Caki2 (cell line): ENCODE results near the gene ZNF740. TPM values are rescaled to one million over a fixed set of nuclear protein-coding genes. Genes with fewer than 3 reads are reported as not detected.
A peak's percentile ranks its signal among the peaks of the same experiment; 100 is the strongest.
"Not testable (repeated sequence)": the region's sequence is repeated elsewhere in the genome, so short reads cannot be mapped to it uniquely, and the experiment has no call there.

Experiments
- DNase-seq: peaks from one replicate; pipeline ENCODE4 v3.0.0-alpha.2; 2015; ENCODE audit warnings: low read depth
- in situ Hi-C: cut with HindIII; loops from 2 replicates; pipeline ENCODE4 v1.10.0; 2016; ENCODE audit warnings: low sequenced_read_pairs, low pct_unique_long_range_greater_than_20kb, mixed read lengths
- total RNA-seq: library from RNA; depleted of rRNA; stranded (reverse); fragments of >200 nt; shearing (Covaris generic); gene quantifications from 2 replicates; pipeline ENCODE4 v1.2.3, GENCODE V29; 2014; ENCODE audit warnings: low replicate concordance

The ZNF740 gene
- total RNA-seq, 1 experiment from 2014 or later: 6.2 TPM

- in situ Hi-C loops: no loop called here
- DNase-seq: no peak
Observed at GRCh38 chr12:53201639-53202038, 21.1 kb downstream of the ZNF740 start.

- in situ Hi-C loops: not testable (repeated sequence)
Observed at GRCh38 chr12:53202316-53202715, 21.8 kb downstream of the ZNF740 start.

GRCh38 chr12:53204351-53204750 is 23.8 kb downstream of the ZNF740 start:
- no peak for DNase-seq
- in situ Hi-C loops: no loop called here

More at GRCh38 chr12:53202316-53202715, 21.8 kb downstream of the ZNF740 start:
- not testable (repeated sequence) for DNase-seq

GRCh38 chr12:53205747-53206419 is 25.4 kb downstream of the ZNF740 start:
- in situ Hi-C loops: no loop called here
- no peak for DNase-seq

- no peak for DNase-seq
- in situ Hi-C loops: no loop called here
Observed at GRCh38 chr12:53207042-53207441, 26.5 kb downstream of the ZNF740 start, which contains the start of gene ITGB7. Gene ITGB7 (minus strand): TSS chr12:53207251. CDS start chr12:53200443, 6,808 bp downstream.

GRCh38 chr12:53208435-53208834 is 27.9 kb downstream of the ZNF740 start:
- no peak for DNase-seq
- in situ Hi-C loops: no loop called here

- DNase-seq: no peak
- in situ Hi-C loops: no loop called here
Observed at GRCh38 chr12:53208877-53209463, 28.4 kb downstream of the ZNF740 start.

GRCh38 chr12:53210843-53211242 is 30.3 kb downstream of the ZNF740 start:
- in situ Hi-C loops: loop anchor here (10.0 kb wide), 1 partner anchor 84 kb away; the partner anchor contains the start of genes MYG1 and PFDN5
- no peak for DNase-seq

GRCh38 chr12:53211476-53212381 is 31.2 kb downstream of the ZNF740 start:
- DNase-seq: no peak
- in situ Hi-C loops: loop anchor here (10.0 kb wide), 1 partner anchor 83 kb away; the partner anchor contains the start of genes MYG1 and PFDN5

GRCh38 chr12:53212931-53213330 is 32.4 kb downstream of the ZNF740 start:
- no peak for DNase-seq
- in situ Hi-C loops: loop anchor here (10.0 kb wide), 1 partner anchor 82 kb away; the partner anchor contains the start of genes MYG1 and PFDN5

- in situ Hi-C loops: loop anchor here (10.0 kb wide), 1 partner anchor 81 kb away; the partner anchor contains the start of genes MYG1 and PFDN5
- peak; percentile 68 for DNase-seq
Observed at GRCh38 chr12:53213348-53213747, 32.8 kb downstream of the ZNF740 start.

GRCh38 chr12:53214221-53214620 is 33.7 kb downstream of the ZNF740 start:
- in situ Hi-C loops: loop anchor here (10.0 kb wide), 1 partner anchor 81 kb away; the partner anchor contains the start of genes MYG1 and PFDN5
- DNase-seq: no peak

GRCh38 chr12:53214687-53215455 is 34.3 kb downstream of the ZNF740 start:
- no peak for DNase-seq
- in situ Hi-C loops: loop anchor here (10.0 kb wide), 1 partner anchor 80 kb away; the partner anchor contains the start of genes MYG1 and PFDN5

- no peak for DNase-seq
- in situ Hi-C loops: loop anchor here (10.0 kb wide), 1 partner anchor 79 kb away; the partner anchor contains the start of genes MYG1 and PFDN5
Observed at GRCh38 chr12:53215497-53215896, 35.0 kb downstream of the ZNF740 start.

- in situ Hi-C loops: loop anchor here (10.0 kb wide), 1 partner anchor 78 kb away; the partner anchor contains the start of genes MYG1 and PFDN5
- no peak for DNase-seq
Observed at GRCh38 chr12:53217051-53217930, 36.8 kb downstream of the ZNF740 start.

- in situ Hi-C loops: loop anchor here (10.0 kb wide), 1 partner anchor 77 kb away; the partner anchor contains the start of genes MYG1 and PFDN5
- no peak for DNase-seq
Observed at GRCh38 chr12:53217931-53218307, 37.4 kb downstream of the ZNF740 start.
